GM06990 (cell line): Measurements from ENCODE around the gene SEPTIN5.
"Not testable (repeated sequence)": the region's sequence is repeated elsewhere in the genome, so short reads cannot be mapped to it uniquely, and the experiment has no call there.

Experiments
- DNase-seq: peaks from one replicate; pipeline ENCODE4 v3.0.0-alpha.2; 2011; ENCODE audit not compliant: insufficient read length; ENCODE audit errors: extremely low read depth
- H3K27me3 ChIP-seq: replicated peaks from 2 replicates; pipeline ENCODE4 v1.6.0; 2011; ENCODE audit warnings: low read length; ENCODE audit not compliant: control insufficient read depth, insufficient read depth
- H3K36me3 ChIP-seq: 2 replicates; pipeline ENCODE4 v1.5.1; 2011; ENCODE audit warnings: low read length; ENCODE audit not compliant: control insufficient read depth, insufficient read depth
- H3K4me3 ChIP-seq: replicated peaks from 2 replicates; pipeline ENCODE4 v1.5.1; 2011; ENCODE audit warnings: low read depth, mild to moderate bottlenecking, control low read depth, low read length
- TF ChIP-seq, protein P1 (sequence below): IDR thresholded peaks from 2 replicates; pipeline ENCODE4 v1.5.1; 2011; ENCODE audit warnings: low read length, control low read depth, mild to moderate bottlenecking, inconsistent platforms; ENCODE audit not compliant: insufficient read depth, poor library complexity, severe bottlenecking

Gene SEPTIN5

DNA sequence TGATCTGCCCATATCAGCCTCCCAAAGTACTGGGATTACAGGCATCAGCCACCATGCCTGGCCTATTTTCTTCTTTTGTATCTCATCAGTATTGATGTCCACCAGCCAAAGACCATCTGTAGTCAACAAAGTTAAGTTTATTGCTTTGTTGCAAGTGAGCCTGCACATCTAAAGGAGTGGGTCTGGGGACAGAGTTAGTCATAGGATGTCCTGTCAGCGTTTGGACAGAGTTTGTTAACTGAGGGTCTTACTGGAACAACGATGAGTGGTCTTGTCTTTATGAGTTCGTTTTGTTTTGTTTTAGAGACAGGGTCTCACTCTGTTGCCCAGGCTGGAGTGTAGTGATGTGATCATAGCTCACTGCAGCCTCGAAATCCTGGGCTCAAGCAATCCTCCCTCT is 40.6 kb upstream of the SEPTIN5 start:
- DNase-seq: no peak
- H3K27me3 ChIP-seq: no peaks in the 10 kb centered on the region
- H3K4me3 ChIP-seq: no peak overlapping the region
- H3K36me3 ChIP-seq: no peaks in the 10 kb centered on the region
- TF ChIP-seq, protein P1, sequence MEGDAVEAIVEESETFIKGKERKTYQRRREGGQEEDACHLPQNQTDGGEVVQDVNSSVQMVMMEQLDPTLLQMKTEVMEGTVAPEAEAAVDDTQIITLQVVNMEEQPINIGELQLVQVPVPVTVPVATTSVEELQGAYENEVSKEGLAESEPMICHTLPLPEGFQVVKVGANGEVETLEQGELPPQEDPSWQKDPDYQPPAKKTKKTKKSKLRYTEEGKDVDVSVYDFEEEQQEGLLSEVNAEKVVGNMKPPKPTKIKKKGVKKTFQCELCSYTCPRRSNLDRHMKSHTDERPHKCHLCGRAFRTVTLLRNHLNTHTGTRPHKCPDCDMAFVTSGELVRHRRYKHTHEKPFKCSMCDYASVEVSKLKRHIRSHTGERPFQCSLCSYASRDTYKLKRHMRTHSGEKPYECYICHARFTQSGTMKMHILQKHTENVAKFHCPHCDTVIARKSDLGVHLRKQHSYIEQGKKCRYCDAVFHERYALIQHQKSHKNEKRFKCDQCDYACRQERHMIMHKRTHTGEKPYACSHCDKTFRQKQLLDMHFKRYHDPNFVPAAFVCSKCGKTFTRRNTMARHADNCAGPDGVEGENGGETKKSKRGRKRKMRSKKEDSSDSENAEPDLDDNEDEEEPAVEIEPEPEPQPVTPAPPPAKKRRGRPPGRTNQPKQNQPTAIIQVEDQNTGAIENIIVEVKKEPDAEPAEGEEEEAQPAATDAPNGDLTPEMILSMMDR: no peak

DNA sequence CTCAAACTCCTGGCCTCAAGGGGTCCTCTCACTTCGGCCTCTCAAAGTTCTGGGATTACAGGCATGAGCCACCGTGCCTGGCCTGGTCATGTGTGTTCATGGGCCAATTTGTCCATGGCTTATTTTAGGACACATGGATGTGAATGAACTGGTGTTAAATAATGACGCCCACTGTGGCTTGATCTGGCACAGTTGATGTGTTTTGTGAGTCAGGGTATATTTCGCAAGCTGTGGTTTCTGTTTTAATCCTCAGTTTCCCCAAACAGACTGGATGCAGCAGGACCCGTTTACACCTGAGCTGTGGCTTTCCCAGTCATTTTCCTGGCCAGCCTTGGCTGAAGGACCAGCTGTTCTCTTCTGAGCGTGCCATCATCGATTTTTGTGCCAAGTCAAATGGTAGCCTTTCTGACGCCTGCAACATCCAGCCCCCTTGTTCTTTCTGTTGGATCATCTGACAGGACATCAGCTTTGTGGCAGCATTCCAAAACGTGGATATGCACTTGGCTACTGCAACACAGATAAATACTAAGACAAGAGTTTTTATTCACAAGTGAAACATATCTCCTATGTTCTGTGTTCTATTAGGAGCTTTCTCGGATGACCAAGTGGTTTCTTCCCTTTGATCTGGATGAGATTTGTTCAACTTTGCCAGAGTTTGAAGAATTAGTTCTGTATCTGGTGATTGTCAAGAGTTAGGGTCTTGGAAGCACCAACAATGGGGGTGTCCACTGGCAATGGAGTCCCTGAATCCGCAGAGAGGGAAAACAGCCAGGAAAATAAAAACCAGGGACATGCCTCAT is 40.0 kb upstream of the SEPTIN5 start:
- H3K27me3 ChIP-seq: no peaks in the 10 kb centered on the region
- TF ChIP-seq, protein P1: no peak
- no peaks in the 10 kb centered on the region for H3K36me3 ChIP-seq
- no peak for DNase-seq
- no peak overlapping the region for H3K4me3 ChIP-seq

DNA sequence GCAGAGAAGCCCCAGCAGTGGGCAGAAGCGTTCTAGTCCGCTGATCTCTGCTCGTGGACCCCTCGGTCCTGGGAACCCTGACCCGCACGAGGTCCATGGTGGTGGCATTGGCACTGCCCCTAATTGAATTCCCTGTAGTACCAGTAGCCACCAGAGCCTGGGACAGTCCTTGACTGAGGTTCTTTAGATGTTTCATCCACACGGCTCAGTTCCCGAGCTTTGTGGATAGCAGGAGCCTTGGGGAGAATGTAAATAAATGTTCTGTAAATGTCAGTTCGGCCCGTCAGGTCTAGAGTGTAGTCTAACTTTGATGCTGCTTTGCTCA is 39.4 kb upstream of the SEPTIN5 start:
- H3K27me3 ChIP-seq: no peaks in the 10 kb centered on the region
- DNase-seq: no peak
- no peak overlapping the region for H3K4me3 ChIP-seq
- no peaks in the 10 kb centered on the region for H3K36me3 ChIP-seq
- TF ChIP-seq, protein P1: no peak

DNA sequence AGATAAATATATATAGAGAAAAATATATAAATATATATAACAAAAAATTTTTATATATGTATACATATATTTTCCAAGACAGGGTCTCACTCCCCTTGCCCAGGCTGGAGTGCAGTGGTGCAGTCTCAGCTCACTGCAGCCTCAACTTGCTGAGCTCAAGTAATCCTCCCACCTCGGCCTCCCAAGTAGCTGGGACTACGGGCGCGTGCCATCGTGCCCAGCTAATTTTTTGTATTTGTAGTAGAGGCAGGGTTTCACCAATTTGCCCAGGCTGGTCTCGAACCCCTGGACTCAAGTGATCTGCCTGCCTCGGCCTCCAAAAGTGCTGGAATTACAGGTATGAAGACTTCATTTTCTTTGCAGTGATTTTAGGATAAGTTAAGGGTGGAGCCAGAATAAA is 38.9 kb upstream of the SEPTIN5 start:
- no peaks in the 10 kb centered on the region; the same call in 1 of the 2 replicates for H3K27me3 ChIP-seq
- TF ChIP-seq, protein P1: no peak
- no peak for DNase-seq
- no peak overlapping the region for H3K4me3 ChIP-seq
- H3K36me3 ChIP-seq: no peaks in the 10 kb centered on the region

DNA sequence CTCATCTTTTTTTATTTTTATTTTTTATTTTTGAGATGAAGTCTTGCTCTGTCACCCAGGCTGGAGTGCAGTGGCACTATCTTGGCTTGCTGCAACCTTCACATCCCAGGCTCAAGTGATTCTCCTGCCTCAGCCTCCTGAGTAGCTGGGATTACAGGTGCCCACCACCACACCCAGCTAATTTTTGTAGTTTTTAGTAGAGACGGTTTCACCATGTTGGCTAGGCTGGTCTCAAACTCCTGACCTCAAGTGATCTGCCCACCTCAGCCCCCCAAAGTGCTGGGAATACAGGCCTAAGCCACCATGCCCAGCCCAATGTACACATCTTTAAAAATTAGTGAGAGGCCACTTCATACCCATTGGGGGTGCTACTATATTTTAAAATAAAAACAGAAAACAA is 37.9 kb upstream of the SEPTIN5 start:
- H3K36me3 ChIP-seq, H3K4me3 ChIP-seq, DNase-seq, H3K27me3 ChIP-seq: not testable (repeated sequence)

DNA sequence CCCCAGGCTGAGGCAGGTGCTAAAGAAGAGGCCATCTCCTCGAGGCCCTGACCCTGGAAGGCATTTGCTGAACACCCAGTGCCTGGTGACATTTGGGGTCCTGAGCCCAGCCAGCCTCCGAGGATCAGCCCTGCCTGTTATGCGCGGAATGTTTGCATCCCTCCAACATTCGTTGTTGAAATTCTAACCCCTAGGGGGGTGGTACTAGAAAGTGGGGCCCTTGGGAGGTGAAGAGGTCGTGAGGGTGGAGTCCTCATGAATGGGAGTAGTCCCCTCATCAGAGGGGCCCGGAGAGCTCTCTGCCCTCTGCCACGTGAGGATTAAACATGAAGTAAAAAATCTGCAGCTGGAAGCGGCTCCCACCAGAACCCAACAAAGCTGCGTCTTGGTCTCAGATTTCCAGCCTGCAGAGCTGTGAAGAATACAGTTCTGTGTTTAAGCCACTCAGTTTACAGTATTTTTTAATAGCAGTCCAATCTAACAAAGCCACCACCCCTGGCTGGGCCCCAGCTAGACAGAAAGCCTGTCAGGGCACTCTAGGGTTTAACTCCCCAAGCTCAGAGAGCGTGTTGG is 35.3 kb upstream of the SEPTIN5 start:
- Histone ChIP-seq H3K36me3 (no peaks in the 10 kb centered on the region), H3K27me3 (no peaks in the 10 kb centered on the region; the same call in 1 of the 2 replicates), H3K4me3 (no peak overlapping the region)
- no peak for DNase-seq
- TF ChIP-seq, protein P1: no peak
